PC-3 (cell line): Measurements from ENCODE around the gene ULK3.
A peak's percentile ranks its signal among the peaks of the same experiment; 100 is the strongest.

Source experiments
- EZH2 ChIP-seq: fragments of 300-600 bp; sonication (generic); IDR thresholded peaks from one replicate; pipeline ENCODE4 v1.6.1; 2017; ENCODE audit warnings: antibody characterized with exemption, mild to moderate bottlenecking, low read length; ENCODE audit not compliant: unreplicated experiment
- EZH2phosphoT487 ChIP-seq: fragments of 300-600 bp; sonication (generic); IDR thresholded peaks from 2 replicates; pipeline ENCODE4 v1.6.1; 2018; ENCODE audit warnings: mild to moderate bottlenecking, antibody characterized with exemption, low read length, borderline replicate concordance
- TF ChIP-seq, protein P1 (sequence below): fragments of 300-600 bp; sonication (generic); conservative IDR thresholded peaks from 2 replicates; pipeline ENCODE4 v1.5.1; 2017; ENCODE audit warnings: antibody characterized with exemption, low read depth, mild to moderate bottlenecking, low read length

DNA sequence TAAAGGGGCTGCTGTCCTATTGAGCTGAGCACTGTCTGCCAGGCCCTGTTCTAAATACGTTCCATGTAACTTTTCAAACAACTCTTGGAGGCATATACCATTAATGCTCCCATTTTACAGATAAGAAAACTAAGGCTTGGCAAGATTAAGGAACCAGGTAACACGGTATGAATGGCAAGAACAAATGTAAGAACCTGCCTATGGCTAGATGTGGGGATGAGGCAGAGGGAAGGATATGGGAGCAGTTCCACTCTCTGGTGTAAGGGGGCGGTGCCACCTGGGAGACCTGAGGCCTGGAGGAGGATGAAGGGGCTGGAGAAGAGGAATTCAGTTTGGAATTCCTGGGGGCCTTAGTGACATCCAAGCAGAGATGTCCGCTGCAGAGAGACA lies 34.1 kb downstream of the ULK3 start:
- TF ChIP-seq, protein P1, sequence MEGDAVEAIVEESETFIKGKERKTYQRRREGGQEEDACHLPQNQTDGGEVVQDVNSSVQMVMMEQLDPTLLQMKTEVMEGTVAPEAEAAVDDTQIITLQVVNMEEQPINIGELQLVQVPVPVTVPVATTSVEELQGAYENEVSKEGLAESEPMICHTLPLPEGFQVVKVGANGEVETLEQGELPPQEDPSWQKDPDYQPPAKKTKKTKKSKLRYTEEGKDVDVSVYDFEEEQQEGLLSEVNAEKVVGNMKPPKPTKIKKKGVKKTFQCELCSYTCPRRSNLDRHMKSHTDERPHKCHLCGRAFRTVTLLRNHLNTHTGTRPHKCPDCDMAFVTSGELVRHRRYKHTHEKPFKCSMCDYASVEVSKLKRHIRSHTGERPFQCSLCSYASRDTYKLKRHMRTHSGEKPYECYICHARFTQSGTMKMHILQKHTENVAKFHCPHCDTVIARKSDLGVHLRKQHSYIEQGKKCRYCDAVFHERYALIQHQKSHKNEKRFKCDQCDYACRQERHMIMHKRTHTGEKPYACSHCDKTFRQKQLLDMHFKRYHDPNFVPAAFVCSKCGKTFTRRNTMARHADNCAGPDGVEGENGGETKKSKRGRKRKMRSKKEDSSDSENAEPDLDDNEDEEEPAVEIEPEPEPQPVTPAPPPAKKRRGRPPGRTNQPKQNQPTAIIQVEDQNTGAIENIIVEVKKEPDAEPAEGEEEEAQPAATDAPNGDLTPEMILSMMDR, result peak; percentile 31; the same call in 1 of the 2 replicates
- TF ChIP-seq EZH2 (no peak), EZH2phosphoT487 (no peak)
